IMR-90 (cell line): Measurements from ENCODE around the gene CEP72. TPM values are rescaled to one million over a fixed set of nuclear protein-coding genes. Genes with fewer than 3 reads are reported as not detected.

Source experiments
- ATAC-seq: fragments of 200-7000 bp; cut with Tn5 transposase; 2 replicates; pipeline ENCODE4 v1.9.1; 2020; ENCODE audit warnings: low read depth, mild to moderate bottlenecking, moderate library complexity
- BruUV-seq: library from RNA; stranded (reverse); fragments of 400-500 nt; replicated peaks from 2 replicates; lab custom pipeline; 2021; lab: Mats Ljungman, UMichigan
- CTCF ChIA-PET: fragments of 300-600 bp; formaldehyde crosslinking; extraction: SDS; loops from one replicate; lab custom pipeline; 2021; ENCODE audit warnings: antibody characterized with exemption; lab: Yijun Ruan, JAX
- POLR2A ChIA-PET: fragments of 300-600 bp; sonication (Branson Sonifier 250); formaldehyde crosslinking; loops from one replicate; lab custom pipeline; 2022; ENCODE audit warnings: antibody characterized with exemption; ENCODE audit not compliant: unreplicated experiment; lab: Charles Lee
- DNase-seq: peaks from one replicate; pipeline ENCODE4 v3.0.0; 2013
- H2AFZ ChIP-seq: replicated peaks from 2 replicates; pipeline ENCODE3; 2013; ENCODE audit warnings: low read length, mild to moderate bottlenecking; ENCODE audit not compliant: poor library complexity
- H2AK5ac ChIP-seq: 2 replicates; pipeline ENCODE4 v1.6.1; 2013; ENCODE audit warnings: low read depth, low read length, inconsistent platforms
- H2AK9ac ChIP-seq: replicated peaks from 2 replicates; pipeline ENCODE3; 2013; ENCODE audit warnings: mild to moderate bottlenecking, low read depth, low read length, moderate library complexity; ENCODE audit not compliant: poor library complexity
- H2BK120ac ChIP-seq: 2 replicates; pipeline ENCODE4 v1.6.1; 2013; ENCODE audit warnings: low read depth, low read length, inconsistent platforms
- H2BK15ac ChIP-seq: 3 replicates; pipeline ENCODE4 v1.6.1; 2013; ENCODE audit warnings: low read depth, low read length, inconsistent platforms
- H2BK20ac ChIP-seq: 2 replicates; pipeline ENCODE4 v1.6.1; 2013; ENCODE audit warnings: low read depth, mild to moderate bottlenecking, inconsistent platforms, low read length, moderate library complexity
- H2BK5ac ChIP-seq: 2 replicates; pipeline ENCODE4 v1.6.1; 2013; ENCODE audit warnings: mild to moderate bottlenecking, low read depth, low read length, inconsistent platforms; ENCODE audit not compliant: poor library complexity, severe bottlenecking
- H3K14ac ChIP-seq: replicated peaks from 2 replicates; pipeline ENCODE4 v1.6.1; 2013; ENCODE audit warnings: low read depth, low read length, inconsistent platforms
- H3K18ac ChIP-seq: 2 replicates; pipeline ENCODE4 v1.6.1; 2013; ENCODE audit warnings: low read depth, low read length, control low read depth
- H3K23ac ChIP-seq: 2 replicates; pipeline ENCODE4 v1.6.1; 2013; ENCODE audit warnings: low read depth, low read length, inconsistent platforms
- H3K27ac ChIP-seq: 2 replicates; pipeline ENCODE4 v1.5.1; 2013; ENCODE audit warnings: mild to moderate bottlenecking, control low read depth, low read length; ENCODE audit not compliant: insufficient read depth
- H3K27me3 ChIP-seq: 2 replicates; pipeline ENCODE4 v1.6.1; 2013; ENCODE audit warnings: low read length; ENCODE audit not compliant: control insufficient read depth, insufficient read depth
- H3K36me3 ChIP-seq: 2 replicates; pipeline ENCODE4 v1.6.1; 2013; ENCODE audit warnings: low read length, mixed read lengths; ENCODE audit not compliant: control insufficient read depth, insufficient read depth
- H3K4ac ChIP-seq: 2 replicates; pipeline ENCODE4 v1.6.1; 2013; ENCODE audit warnings: low read depth, low read length, inconsistent platforms
- H3K4me1 ChIP-seq: 2 replicates; pipeline ENCODE4 v1.6.1; 2013; ENCODE audit warnings: low read length, mixed read lengths; ENCODE audit not compliant: control insufficient read depth, insufficient read depth
- H3K4me2 ChIP-seq: 2 replicates; pipeline ENCODE4 v1.6.1; 2013; ENCODE audit warnings: low read depth, mild to moderate bottlenecking, control low read depth, low read length, moderate library complexity
- H3K4me3 ChIP-seq: 2 replicates; pipeline ENCODE4 v1.5.1; 2013; ENCODE audit warnings: low read depth, mild to moderate bottlenecking, control low read depth, low read length, moderate library complexity; ENCODE audit not compliant: insufficient read depth
- H3K56ac ChIP-seq: 2 replicates; pipeline ENCODE4 v1.6.1; 2013; ENCODE audit warnings: low read length, inconsistent platforms; ENCODE audit not compliant: insufficient read depth; ENCODE audit errors: extremely low read depth
- H3K79me1 ChIP-seq, 2 experiments: 2 replicates each; pipeline ENCODE4 v1.6.1; 2013; ENCODE audit warnings: low read length in 2 of 2, inconsistent platforms in 1 of 2, low read depth in 1 of 2
- H3K9ac ChIP-seq: 2 replicates; pipeline ENCODE4 v1.6.1; 2013; ENCODE audit warnings: low read depth, low read length, control low read depth
- H3K9me1 ChIP-seq: 2 replicates; pipeline ENCODE4 v1.6.1; 2013; ENCODE audit warnings: low read length, inconsistent platforms; ENCODE audit not compliant: insufficient read depth
- H3K9me3 ChIP-seq: 2 replicates; pipeline ENCODE4 v1.6.1; 2013; ENCODE audit warnings: low read length; ENCODE audit not compliant: control insufficient read depth, insufficient read depth
- H4K20me1 ChIP-seq: 2 replicates; pipeline ENCODE4 v1.6.1; 2013; ENCODE audit warnings: low read length, inconsistent platforms; ENCODE audit not compliant: insufficient read depth
- H4K5ac ChIP-seq: 2 replicates; pipeline ENCODE4 v1.6.1; 2013; ENCODE audit warnings: mild to moderate bottlenecking, low read depth, low read length, control low read depth
- H4K8ac ChIP-seq, 2 experiments: 2 replicates each; pipeline ENCODE4 v1.6.1; 2013; ENCODE audit warnings: low read depth in 2 of 2, low read length in 2 of 2, control low read depth in 1 of 2, inconsistent platforms in 1 of 2
- H4K91ac ChIP-seq: 2 replicates; pipeline ENCODE4 v1.6.1; 2013; ENCODE audit warnings: low read depth, low read length, inconsistent platforms; ENCODE audit not compliant: insufficient read depth
- CEBPB ChIP-seq: IDR thresholded peaks from 2 replicates; pipeline ENCODE4 v1.6.1; 2012; ENCODE audit warnings: low read depth, low read length, improper control_type of control experiment
- CHD1 ChIP-seq: IDR thresholded peaks from 2 replicates; pipeline ENCODE4 v1.6.1; 2012; ENCODE audit warnings: low read depth, low read length, improper control_type of control experiment
- FOS ChIP-seq: fragments of 150-350 bp; IDR thresholded peaks from 2 replicates; pipeline ENCODE4 v1.6.1; 2016; ENCODE audit warnings: low read depth, low read length
- MAFK ChIP-seq: IDR thresholded peaks from 2 replicates; pipeline ENCODE4 v1.6.1; 2012; ENCODE audit warnings: low read depth, low read length, improper control_type of control experiment
- MXI1 ChIP-seq: IDR thresholded peaks from 2 replicates; pipeline ENCODE4 v1.6.1; 2012; ENCODE audit warnings: low read depth, mild to moderate bottlenecking, low read length, moderate library complexity, borderline replicate concordance
- NFE2L2 ChIP-seq: fragments of 150-350 bp; IDR thresholded peaks from 2 replicates; pipeline ENCODE4 v1.6.1; 2016; ENCODE audit warnings: low read depth, mild to moderate bottlenecking, low read length
- RCOR1 ChIP-seq: IDR thresholded peaks from 2 replicates; pipeline ENCODE4 v1.6.1; 2012; ENCODE audit warnings: mild to moderate bottlenecking, low read length, improper control_type of control experiment; ENCODE audit not compliant: insufficient replicate concordance
- WGBS, 2 experiments: methylation state at CpG; one replicate each; pipeline versions ENCODE4 v1.1.5 to v1.1.7; 2013; ENCODE audit warnings: missing lambda C conversion rate in 2 of 2; ENCODE audit not compliant: insufficient read length in 1 of 2; ENCODE audit errors: extremely low coverage in 2 of 2; 5-methylcytosine and 5-hydroxymethylcytosine counted together
- dilution Hi-C: fragments of 300-500 bp; cut with HindIII; formaldehyde crosslinking; loops from one replicate; pipeline ENCODE4 v1.14.3; 2018; ENCODE audit warnings: low sequenced_read_pairs; ENCODE audit not compliant: unreplicated experiment
- in situ Hi-C: fragments of 300-500 bp; cut with MboI; formaldehyde crosslinking; loops from 3 replicates; pipeline ENCODE4 v1.14.3; 2019; ENCODE audit warnings: low sequenced_read_pairs, inconsistent platforms, mixed read lengths
- intact Hi-C: fragments of 100-400 bp; cut with micrococcal nuclease; formaldehyde crosslinking; loops from 2 replicates; pipeline ENCODE4 v1.10.0; 2022
- polyA plus RNA-seq, 3 experiments: library from polyadenylated mRNA; depleted of rRNA; stranded (reverse); fragments of >200 nt; gene quantifications; 2 replicates each; pipeline ENCODE4 v1.2.3, GENCODE V29; 2012; ENCODE audit warnings: low replicate concordance in 1 of 3
- total RNA-seq: library from RNA; depleted of rRNA; stranded (reverse); fragments of >200 nt; gene quantifications from 2 replicates; pipeline ENCODE4 v1.2.3, GENCODE V29; 2012
- TF ChIP-seq, protein P1 (sequence below): fragments of 150-350 bp; IDR thresholded peaks from 2 replicates; pipeline ENCODE4 v1.6.1; 2017; ENCODE audit warnings: mild to moderate bottlenecking, antibody characterized with exemption, low read length, low read depth
- TF ChIP-seq, protein P2 (sequence below): fragments of 150-350 bp; IDR thresholded peaks from 2 replicates; pipeline ENCODE4 v1.6.1; 2016; ENCODE audit warnings: low read depth, mild to moderate bottlenecking, low read length, moderate library complexity, borderline replicate concordance

CEP72 gene
- total and polyA plus RNA-seq, 2 of the 4 experiments (the other 2 are of a cell fraction), result 2.9 to 4.3 TPM

DNA sequence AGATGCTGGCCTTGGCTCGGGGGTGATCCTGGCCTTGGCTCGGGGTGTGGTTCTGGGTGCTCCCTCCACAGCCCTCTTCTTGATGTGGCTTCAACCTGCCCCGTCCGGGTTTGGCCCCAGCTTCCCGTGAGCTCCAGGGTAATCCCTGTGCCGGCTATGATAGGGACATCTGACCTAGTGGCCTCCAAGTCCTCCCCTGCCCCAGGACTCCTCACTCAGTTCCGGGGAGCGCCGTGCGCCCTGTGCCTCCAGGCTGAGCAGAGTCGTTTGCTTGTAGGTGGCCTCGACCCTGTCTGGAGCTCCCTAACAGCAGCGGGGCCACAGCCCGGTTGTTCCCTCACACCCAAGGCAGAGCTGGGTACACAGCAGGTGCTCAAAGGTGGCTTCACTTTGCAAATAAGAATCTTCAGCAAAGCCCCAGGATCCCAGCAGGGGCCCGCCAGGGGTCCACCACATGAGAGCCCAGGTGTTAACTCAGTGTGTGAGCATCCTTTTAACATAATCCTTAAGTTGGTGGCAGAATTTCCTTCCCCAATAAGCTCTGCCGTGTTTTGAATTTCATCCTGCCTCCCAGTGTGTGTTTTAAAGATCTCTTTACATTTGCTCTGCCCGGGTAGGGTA lies 32.3 kb upstream of the CEP72 start:
- Histone ChIP-seq H2AK9ac (no peak overlapping the region), H3K4ac (no peak overlapping the region), H2BK5ac (no peak overlapping the region), H3K4me2 (no peak overlapping the region), H3K9ac (no peak overlapping the region), H3K9me3 (peaks cover 8% of the 10 kb centered on the region), H2BK15ac (no peak overlapping the region), H2BK120ac (no peak overlapping the region), H2BK20ac (no peak overlapping the region), H2AFZ (no peak overlapping the region), H3K18ac (no peak overlapping the region), H3K36me3 (no peaks in the 10 kb centered on the region), H2AK5ac (no peak overlapping the region), H3K4me1 (no peaks in the 10 kb centered on the region), H4K20me1 (no peaks in the 10 kb centered on the region), H3K9me1 (no peaks in the 10 kb centered on the region), H3K4me3 (no peak overlapping the region), H3K27me3 (peaks cover 38% of the 10 kb centered on the region), H4K8ac (no peak overlapping the region), H4K5ac (no peak overlapping the region), H3K23ac (no peak overlapping the region), H4K91ac (no peak overlapping the region), H3K56ac (no peak overlapping the region), H3K27ac (no peak overlapping the region), H3K14ac (no peak overlapping the region), H3K79me1 (no peaks in the 10 kb centered on the region)
- no TSS peak for BruUV-seq
- in situ Hi-C loops, result no loop called here
- WGBS, 2 experiments, result 36% methylated on average over 7 of the region's 17 CpGs; no CpG with 5 or more reads in 1 of the 2 experiments
- no peak for TF ChIP-seq CHD1
- TF ChIP-seq FOS, result no peak
- TF ChIP-seq, protein P1, sequence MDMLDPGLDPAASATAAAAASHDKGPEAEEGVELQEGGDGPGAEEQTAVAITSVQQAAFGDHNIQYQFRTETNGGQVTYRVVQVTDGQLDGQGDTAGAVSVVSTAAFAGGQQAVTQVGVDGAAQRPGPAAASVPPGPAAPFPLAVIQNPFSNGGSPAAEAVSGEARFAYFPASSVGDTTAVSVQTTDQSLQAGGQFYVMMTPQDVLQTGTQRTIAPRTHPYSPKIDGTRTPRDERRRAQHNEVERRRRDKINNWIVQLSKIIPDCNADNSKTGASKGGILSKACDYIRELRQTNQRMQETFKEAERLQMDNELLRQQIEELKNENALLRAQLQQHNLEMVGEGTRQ, result no peak
- TF ChIP-seq NFE2L2, result no peak
- TF ChIP-seq, protein P2, sequence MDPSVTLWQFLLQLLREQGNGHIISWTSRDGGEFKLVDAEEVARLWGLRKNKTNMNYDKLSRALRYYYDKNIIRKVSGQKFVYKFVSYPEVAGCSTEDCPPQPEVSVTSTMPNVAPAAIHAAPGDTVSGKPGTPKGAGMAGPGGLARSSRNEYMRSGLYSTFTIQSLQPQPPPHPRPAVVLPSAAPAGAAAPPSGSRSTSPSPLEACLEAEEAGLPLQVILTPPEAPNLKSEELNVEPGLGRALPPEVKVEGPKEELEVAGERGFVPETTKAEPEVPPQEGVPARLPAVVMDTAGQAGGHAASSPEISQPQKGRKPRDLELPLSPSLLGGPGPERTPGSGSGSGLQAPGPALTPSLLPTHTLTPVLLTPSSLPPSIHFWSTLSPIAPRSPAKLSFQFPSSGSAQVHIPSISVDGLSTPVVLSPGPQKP, result no peak
- no peak for TF ChIP-seq CEBPB
- no peak for TF ChIP-seq MXI1
- no peak for TF ChIP-seq RCOR1
- TF ChIP-seq MAFK, result no peak
- dilution Hi-C loops, result no loop called here
- CTCF ChIA-PET, result no interaction called here
- intact Hi-C loops, result no loop called here
- ATAC-seq (no peak), DNase-seq (no peak)
- POLR2A ChIA-PET, result no interaction called here
